DND-41 (cell line): ENCODE measurements around the gene IL20RB.

Source experiments
- EZH2 ChIP-seq: IDR thresholded peaks from 3 replicates; pipeline ENCODE4 v1.6.1; 2012; ENCODE audit warnings: borderline replicate concordance, low read depth, mild to moderate bottlenecking, moderate library complexity, low read length, inconsistent platforms; ENCODE audit not compliant: severe bottlenecking
- TF ChIP-seq, protein P1 (sequence below): IDR thresholded peaks from 2 replicates; pipeline ENCODE4 v1.5.1; 2012; ENCODE audit warnings: borderline replicate concordance, low read length, moderate library complexity, mild to moderate bottlenecking; ENCODE audit not compliant: poor library complexity, severe bottlenecking; ENCODE audit errors: extremely low read depth

DNA sequence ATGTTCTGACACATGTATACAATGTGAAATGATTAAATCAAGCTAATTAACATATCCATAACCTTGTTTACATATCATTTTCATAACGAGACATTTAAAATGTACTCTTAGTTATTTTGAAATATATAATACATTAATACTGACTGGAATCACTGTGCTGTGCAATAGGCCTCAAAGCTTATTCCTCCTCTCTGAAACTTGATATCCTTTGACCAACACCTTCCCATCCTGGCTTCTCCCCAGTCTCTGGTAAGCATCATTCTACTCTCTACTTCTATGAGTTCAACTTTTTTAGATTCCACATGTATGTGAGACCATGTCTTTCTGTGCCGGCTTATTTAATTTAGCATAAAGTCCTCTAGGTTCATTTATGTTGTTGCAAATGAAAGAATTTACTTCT is 47.1 kb upstream of the IL20RB start:
- TF ChIP-seq, protein P1, sequence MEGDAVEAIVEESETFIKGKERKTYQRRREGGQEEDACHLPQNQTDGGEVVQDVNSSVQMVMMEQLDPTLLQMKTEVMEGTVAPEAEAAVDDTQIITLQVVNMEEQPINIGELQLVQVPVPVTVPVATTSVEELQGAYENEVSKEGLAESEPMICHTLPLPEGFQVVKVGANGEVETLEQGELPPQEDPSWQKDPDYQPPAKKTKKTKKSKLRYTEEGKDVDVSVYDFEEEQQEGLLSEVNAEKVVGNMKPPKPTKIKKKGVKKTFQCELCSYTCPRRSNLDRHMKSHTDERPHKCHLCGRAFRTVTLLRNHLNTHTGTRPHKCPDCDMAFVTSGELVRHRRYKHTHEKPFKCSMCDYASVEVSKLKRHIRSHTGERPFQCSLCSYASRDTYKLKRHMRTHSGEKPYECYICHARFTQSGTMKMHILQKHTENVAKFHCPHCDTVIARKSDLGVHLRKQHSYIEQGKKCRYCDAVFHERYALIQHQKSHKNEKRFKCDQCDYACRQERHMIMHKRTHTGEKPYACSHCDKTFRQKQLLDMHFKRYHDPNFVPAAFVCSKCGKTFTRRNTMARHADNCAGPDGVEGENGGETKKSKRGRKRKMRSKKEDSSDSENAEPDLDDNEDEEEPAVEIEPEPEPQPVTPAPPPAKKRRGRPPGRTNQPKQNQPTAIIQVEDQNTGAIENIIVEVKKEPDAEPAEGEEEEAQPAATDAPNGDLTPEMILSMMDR = no peak
- TF ChIP-seq EZH2 = no peak
